Mesodermal cell (in vitro differentiated cells): ENCODE data around the gene REEP1.
"Not testable (repeated sequence)": the region's sequence is repeated elsewhere in the genome, so short reads cannot be mapped to it uniquely, and the experiment has no call there.

Experiments used
- H3K27ac ChIP-seq: 2 replicates; pipeline ENCODE4 v1.7.0; 2013; ENCODE audit warnings: mild to moderate bottlenecking, low read depth, low read length, moderate library complexity; ENCODE audit not compliant: severe bottlenecking
- H3K36me3 ChIP-seq: 2 replicates; pipeline ENCODE4 v1.7.1; 2013; ENCODE audit warnings: mild to moderate bottlenecking, low read length, moderate library complexity; ENCODE audit not compliant: control insufficient read depth, insufficient read depth
- H3K4me1 ChIP-seq: one replicate; pipeline ENCODE4 v1.7.1; 2013; ENCODE audit warnings: mild to moderate bottlenecking, low read length; ENCODE audit not compliant: insufficient read depth, control insufficient read depth, poor library complexity, severe bottlenecking
- H3K4me3 ChIP-seq: 2 replicates; pipeline ENCODE4 v1.7.0; 2013; ENCODE audit warnings: low read length, control low read depth, mild to moderate bottlenecking; ENCODE audit not compliant: insufficient read depth, poor library complexity, severe bottlenecking; ENCODE audit errors: extremely low read depth
- H3K9me3 ChIP-seq: 2 replicates; pipeline ENCODE4 v1.7.1; 2013; ENCODE audit warnings: mild to moderate bottlenecking, low read length, moderate library complexity; ENCODE audit not compliant: control insufficient read depth
- WGBS, 2 experiments: methylation state at CpG; one replicate each; pipeline ENCODE4 v1.1.5; 2013; ENCODE audit warnings: missing lambda C conversion rate in 2 of 2; ENCODE audit not compliant: insufficient coverage in 2 of 2; 5-methylcytosine and 5-hydroxymethylcytosine counted together

The REEP1 gene

GRCh38 chr2:86347401-86347800, 10.0 kb upstream of the REEP1 start:
- no peaks in the 10 kb centered on the region for H3K9me3 ChIP-seq
- no peaks in the 10 kb centered on the region for H3K36me3 ChIP-seq
- H3K4me1 ChIP-seq, result no peaks in the 10 kb centered on the region
- H3K27ac ChIP-seq, result no peak overlapping the region
- WGBS, 2 experiments, result 83 to 90% methylated on average over 5 to 7 of the region's 7 CpGs
- H3K4me3 ChIP-seq, result no peak overlapping the region

- H3K27ac ChIP-seq, H3K9me3 ChIP-seq, H3K36me3 ChIP-seq, H3K4me3 ChIP-seq, H3K4me1 ChIP-seq: not testable (repeated sequence)
- no CpG with 5 or more reads among the region's 6 CpGs for WGBS, 2 experiments
Measured at GRCh38 chr2:86345783-86346370, 8.5 kb upstream of the REEP1 start.

- Histone ChIP-seq H3K4me3 (no peak overlapping the region), H3K4me1 (no peaks in the 10 kb centered on the region), H3K27ac (no peak overlapping the region), H3K36me3 (no peaks in the 10 kb centered on the region), H3K9me3 (peaks cover 3% of the 10 kb centered on the region)
- 86 to 100% methylated on average over 1 of the region's 2 CpGs for WGBS, 2 experiments
Measured at GRCh38 chr2:86344404-86344803, 7.0 kb upstream of the REEP1 start.

- 50 to 100% methylated on average over 1 of the region's 1 CpG for WGBS, 2 experiments
- Histone ChIP-seq H3K27ac (no peak overlapping the region), H3K4me3 (no peak overlapping the region), H3K9me3 (peaks cover 3% of the 10 kb centered on the region), H3K36me3 (no peaks in the 10 kb centered on the region), H3K4me1 (no peaks in the 10 kb centered on the region)
Measured at GRCh38 chr2:86342488-86342887, 5.1 kb upstream of the REEP1 start.

GRCh38 chr2:86341470-86341869, 4.0 kb upstream of the REEP1 start:
- H3K4me3 ChIP-seq, result no peak overlapping the region
- no peak overlapping the region for H3K27ac ChIP-seq
- H3K4me1 ChIP-seq, result peaks cover 2% of the 10 kb centered on the region
- H3K36me3 ChIP-seq, result no peaks in the 10 kb centered on the region
- H3K9me3 ChIP-seq, result peaks cover 3% of the 10 kb centered on the region

GRCh38 chr2:86338778-86339295, 1.4 kb upstream of the REEP1 start:
- no peaks in the 10 kb centered on the region for H3K36me3 ChIP-seq
- 78 to 90% methylated on average over 7 to 10 of the region's 10 CpGs for WGBS, 2 experiments

GRCh38 chr2:86336675-86337243, 667 bp downstream of the REEP1 start:
- Histone ChIP-seq H3K9me3 (peaks cover 3% of the 10 kb centered on the region), H3K36me3 (no peaks in the 10 kb centered on the region), H3K27ac (no peak overlapping the region), H3K4me3 (peak overlapping the region; percentile 47), H3K4me1 (peaks cover 4% of the 10 kb centered on the region)
- 0% methylated on average over 29 to 41 of the region's 45 CpGs for WGBS, 2 experiments

More at GRCh38 chr2:86338778-86339295, 1.4 kb upstream of the REEP1 start:
- H3K27ac ChIP-seq, result no peak overlapping the region
- no peak overlapping the region for H3K4me3 ChIP-seq
- peaks cover 3% of the 10 kb centered on the region for H3K9me3 ChIP-seq
- H3K4me1 ChIP-seq, result peaks cover 4% of the 10 kb centered on the region

- H3K9me3 ChIP-seq, result no peaks in the 10 kb centered on the region
- H3K4me3 ChIP-seq, result peak overlapping the region; percentile 47
- 42 to 56% methylated on average over 11 to 12 of the region's 15 CpGs for WGBS, 2 experiments
- peaks cover 4% of the 10 kb centered on the region for H3K4me1 ChIP-seq
- H3K27ac ChIP-seq, result no peak overlapping the region
- no peaks in the 10 kb centered on the region for H3K36me3 ChIP-seq
Measured at GRCh38 chr2:86335865-86336674, 1.4 kb downstream of the REEP1 start.

GRCh38 chr2:86333378-86333777, 4.0 kb downstream of the REEP1 start:
- no peaks in the 10 kb centered on the region for H3K9me3 ChIP-seq
- no peak overlapping the region for H3K4me3 ChIP-seq
- H3K4me1 ChIP-seq, result peaks cover 4% of the 10 kb centered on the region
- 86% methylated on average over 1 of the region's 2 CpGs; no CpG with 5 or more reads in 1 of the 2 experiments for WGBS, 2 experiments
- H3K36me3 ChIP-seq, result no peaks in the 10 kb centered on the region
- no peak overlapping the region for H3K27ac ChIP-seq

- no peaks in the 10 kb centered on the region for H3K9me3 ChIP-seq
- H3K4me1 ChIP-seq, result peaks cover 4% of the 10 kb centered on the region
- no CpG with 5 or more reads among the region's 1 CpG for WGBS, 2 experiments
- no peak overlapping the region for H3K27ac ChIP-seq
- no peaks in the 10 kb centered on the region for H3K36me3 ChIP-seq
- H3K4me3 ChIP-seq, result no peak overlapping the region
Measured at GRCh38 chr2:86332654-86333053, 4.8 kb downstream of the REEP1 start.

GRCh38 chr2:86331384-86331783, 6.0 kb downstream of the REEP1 start:
- Histone ChIP-seq H3K27ac (no peak overlapping the region), H3K9me3 (no peaks in the 10 kb centered on the region), H3K36me3 (no peaks in the 10 kb centered on the region), H3K4me1 (peaks cover 1% of the 10 kb centered on the region), H3K4me3 (no peak overlapping the region)
- 72 to 76% methylated on average over 2 to 3 of the region's 3 CpGs for WGBS, 2 experiments
